ENCODE results near the gene WDR6. TPM values are rescaled to one million over a fixed set of nuclear protein-coding genes. Genes with fewer than 3 reads are reported as not detected.
A peak's percentile ranks its signal among the peaks of the same experiment; 100 is the strongest.

Gene WDR6
- total RNA-seq, 1 donor from 2014 or later, result 131 TPM

- H3K9me3 ChIP-seq (ENCODE audit: low read depth), result no peaks in the 10 kb centered on the region
- H4K20me1 ChIP-seq (ENCODE audit: low read depth), result peaks cover 13% of the 10 kb centered on the region
- H3K4me2 ChIP-seq, result peak overlapping the region; percentile 82
- H3K27me3 ChIP-seq, result no peaks in the 10 kb centered on the region
- Mint-ChIP-seq H3K27ac (peak overlapping the region; percentile 91), H3K4me1 (peaks cover 25% of the 10 kb centered on the region), H3K4me3 (peak overlapping the region; percentile 94), H3K36me3 (peaks cover 29% of the 10 kb centered on the region), H3K9me3 (no peaks in the 10 kb centered on the region), H3K27me3 (ENCODE audit: insufficient read depth, low read depth) (peaks cover 8% of the 10 kb centered on the region)
- TF ChIP-seq EZH2 (IDR thresholded peaks at IDR 0.05) (no peak), EZH2phosphoT487 (IDR thresholded peaks at IDR 0.05) (no peak), CTCF (IDR thresholded peaks at IDR 0.05) (no peak)
- peak overlapping the region; percentile 92 for H3K9ac ChIP-seq
- H3K4me3 ChIP-seq, result peak overlapping the region; percentile 73
- H2AFZ ChIP-seq (replicated peaks), result no peak overlapping the region
- H3K4me1 ChIP-seq, result peaks cover 15% of the 10 kb centered on the region
- peaks cover 67% of the 10 kb centered on the region for H3F3A ChIP-seq (ENCODE audit: low read depth)
- H3K79me2 ChIP-seq (ENCODE audit: low read depth), result peaks cover 49% of the 10 kb centered on the region
- no peak for DNase-seq (ENCODE audit: low spot score)
- H3K36me3 ChIP-seq, result no peaks in the 10 kb centered on the region
- peak overlapping the region; percentile 93 for H3K27ac ChIP-seq
Observed at GRCh38 chr3:49022688-49023171, 15.5 kb downstream of the WDR6 start.

GRCh38 chr3:49023775-49024174 lies 16.6 kb downstream of the WDR6 start:
- H4K20me1 ChIP-seq (ENCODE audit: low read depth), result peaks cover 12% of the 10 kb centered on the region
- peaks cover 59% of the 10 kb centered on the region for H3K79me2 ChIP-seq (ENCODE audit: low read depth)
- no peaks in the 10 kb centered on the region for H3K9me3 ChIP-seq (ENCODE audit: low read depth)
- no peaks in the 10 kb centered on the region for H3K27me3 ChIP-seq
- H3K4me3 Mint-ChIP-seq, result peak overlapping the region; percentile 94
- H3K4me2 ChIP-seq, result no peak overlapping the region
- DNase-seq (ENCODE audit: low spot score), result no peak
- peaks cover 67% of the 10 kb centered on the region for H3F3A ChIP-seq (ENCODE audit: low read depth)
- no peak overlapping the region for H3K9ac ChIP-seq
- no peak overlapping the region for H2AFZ ChIP-seq (replicated peaks)
- no peak overlapping the region for H3K27ac ChIP-seq
- H3K36me3 Mint-ChIP-seq, result peaks cover 30% of the 10 kb centered on the region
- H3K4me1 ChIP-seq, result peaks cover 25% of the 10 kb centered on the region
- no peaks in the 10 kb centered on the region for H3K36me3 ChIP-seq
- H3K9me3 Mint-ChIP-seq, result no peaks in the 10 kb centered on the region
- H3K27ac Mint-ChIP-seq, result no peak overlapping the region
- H3K27me3 Mint-ChIP-seq (ENCODE audit: insufficient read depth, low read depth), result peaks cover 12% of the 10 kb centered on the region
- no peak for TF ChIP-seq CTCF (IDR thresholded peaks at IDR 0.05)
- no peak for TF ChIP-seq EZH2 (IDR thresholded peaks at IDR 0.05)
- TF ChIP-seq EZH2phosphoT487 (IDR thresholded peaks at IDR 0.05), result no peak
- peaks cover 31% of the 10 kb centered on the region for H3K4me1 Mint-ChIP-seq
- no peak overlapping the region for H3K4me3 ChIP-seq

- Mint-ChIP-seq H3K9me3 (no peaks in the 10 kb centered on the region), H3K27ac (no peak overlapping the region), H3K4me3 (peak overlapping the region; percentile 94), H3K36me3 (peaks cover 29% of the 10 kb centered on the region), H3K4me1 (peaks cover 33% of the 10 kb centered on the region), H3K27me3 (ENCODE audit: insufficient read depth, low read depth) (peaks cover 16% of the 10 kb centered on the region)
- Histone ChIP-seq H3K79me2 (ENCODE audit: low read depth) (peaks cover 57% of the 10 kb centered on the region), H3F3A (ENCODE audit: low read depth) (peaks cover 60% of the 10 kb centered on the region), H3K27me3 (no peaks in the 10 kb centered on the region), H3K4me2 (no peak overlapping the region), H2AFZ (replicated peaks) (no peak overlapping the region), H3K36me3 (no peaks in the 10 kb centered on the region), H4K20me1 (ENCODE audit: low read depth) (peaks cover 12% of the 10 kb centered on the region), H3K4me1 (peaks cover 26% of the 10 kb centered on the region), H3K9ac (no peak overlapping the region), H3K9me3 (ENCODE audit: low read depth) (no peaks in the 10 kb centered on the region), H3K4me3 (no peak overlapping the region), H3K27ac (no peak overlapping the region)
- TF ChIP-seq EZH2 (IDR thresholded peaks at IDR 0.05) (no peak), CTCF (IDR thresholded peaks at IDR 0.05) (no peak), EZH2phosphoT487 (IDR thresholded peaks at IDR 0.05) (no peak)
- DNase-seq (ENCODE audit: low spot score), result no peak
Observed at GRCh38 chr3:49024449-49024848, 17.3 kb downstream of the WDR6 start.

Data from neural progenitor cell (in vitro differentiated cells).